PC-9 (cell line): ENCODE results near the gene WDR93.

Experiments
- CTCF ChIP-seq: fragments of 200-600 bp; sonication (generic); conservative IDR thresholded peaks from 2 replicates; pipeline ENCODE4 v1.6.1; 2017; ENCODE audit warnings: mixed run types, antibody characterized with exemption, mild to moderate bottlenecking, moderate library complexity
- EZH2 ChIP-seq: fragments of 200-600 bp; sonication (generic); IDR thresholded peaks from 2 replicates; pipeline ENCODE4 v1.8.0; 2017; ENCODE audit warnings: antibody characterized with exemption, low read depth

- TF ChIP-seq EZH2 = no peak
- no peak for TF ChIP-seq CTCF
Observed at GRCh38 chr15:89642106-89642505, 48.5 kb upstream of the WDR93 start.
